ENCODE measurements around the gene GRM3. TPM values are rescaled to one million over a fixed set of nuclear protein-coding genes. Genes with fewer than 3 reads are reported as not detected.

GRM3 gene
- total and polyA plus RNA-seq, 7 experiments from 2014 or later: not detected

DNA sequence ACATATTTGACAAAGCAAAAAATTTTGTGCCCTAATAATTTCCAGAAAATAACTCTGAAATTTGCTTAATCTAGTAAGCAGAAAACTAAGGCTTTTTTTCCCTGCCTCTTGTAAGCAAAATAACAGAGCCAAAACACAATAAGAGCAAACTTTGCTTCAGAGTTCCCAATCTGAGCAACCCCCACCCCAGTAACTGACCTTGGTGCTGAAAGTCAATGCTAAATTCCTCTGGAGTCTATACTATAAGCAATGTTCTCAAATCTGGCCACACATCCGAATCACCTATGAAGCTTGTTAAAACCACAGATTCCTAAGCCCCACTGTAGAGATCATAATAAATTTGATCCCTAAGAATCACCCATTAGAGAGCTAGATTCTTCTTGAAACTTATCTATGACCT is 265.2 kb downstream of the GRM3 start:
- Histone ChIP-seq H3K9me3 (ENCODE audit: control insufficient read depth in 2 of 3, low read length in 3 of 3) (no peaks in the 10 kb centered on the region), H3K4me1 (ENCODE audit: control insufficient read depth in 2 of 2, insufficient read depth in 2 of 2, low read length in 2 of 2) (no peaks in the 10 kb centered on the region), H3K27me3 (ENCODE audit: control insufficient read depth in 2 of 2, insufficient read depth in 2 of 2, low read length in 2 of 2) (no peaks in the 10 kb centered on the region), H3K27ac (ENCODE audit: low read depth, low read length) (no peak overlapping the region), H3K36me3 (ENCODE audit: control insufficient read depth in 2 of 3, insufficient read depth in 3 of 3, low read length in 3 of 3) (no peaks in the 10 kb centered on the region), H3K4me3 (ENCODE audit: low read length) (no peak overlapping the region)
- Mint-ChIP-seq H3K4me3 (no peak overlapping the region), H3K27me3 (peaks cover 0 to 15% (median 6%) of the 10 kb centered on the region in 5 donors), H3K4me1 (peaks cover 0 to 4% (median 0%) of the 10 kb centered on the region in 7 donors), H3K27ac (no peak overlapping the region), H3K9me3 (peaks cover 0 to 3% (median 0%) of the 10 kb centered on the region in 11 donors), H3K36me3 (no peaks in the 10 kb centered on the region)
- intact Hi-C loops (cut with micrococcal nuclease): loop anchor here in 1 of 2 donors (10.0 kb wide), 1 partner anchor 1014 kb away; no protein-coding TSS in a partner anchor
- ATAC-seq (no peak), DNase-seq (no peak)
- ChIA-PET POLR2A (no interaction called here), CTCF (no interaction called here)

DNA sequence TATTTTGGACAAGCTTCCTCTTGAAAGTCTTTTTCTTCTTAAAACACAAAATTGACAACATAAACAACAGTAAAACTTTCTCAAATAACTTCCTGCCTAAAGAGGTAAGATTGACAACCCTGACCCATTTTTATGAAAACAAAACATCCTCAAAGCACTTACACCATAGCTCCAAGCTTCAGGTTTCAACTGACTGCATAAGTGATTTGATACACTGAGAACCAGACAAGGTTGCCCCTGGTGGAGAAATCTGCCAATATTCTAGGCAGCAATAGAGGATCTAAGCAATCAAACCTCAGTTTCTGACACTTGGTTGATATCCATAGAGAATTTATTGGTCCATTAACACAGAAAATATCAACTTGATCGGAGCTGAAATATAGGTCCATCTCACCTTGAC is 267.9 kb downstream of the GRM3 start:
- Mint-ChIP-seq H3K4me3 (no peak overlapping the region), H3K27me3 (peaks cover 0 to 7% (median 0%) of the 10 kb centered on the region in 5 donors), H3K9me3 (peaks cover 0 to 2% (median 0%) of the 10 kb centered on the region in 11 donors), H3K27ac (no peak overlapping the region), H3K36me3 (no peaks in the 10 kb centered on the region), H3K4me1 (peaks cover 0 to 2% (median 0%) of the 10 kb centered on the region in 7 donors)
- no peak overlapping the region for H3K27ac ChIP-seq (ENCODE audit: low read depth, low read length)
- intact Hi-C loops (cut with micrococcal nuclease): no loop called here
- H3K4me3 ChIP-seq (ENCODE audit: low read length): no peak overlapping the region
- no peaks in the 10 kb centered on the region for H3K36me3 ChIP-seq (ENCODE audit: control insufficient read depth in 2 of 3, insufficient read depth in 3 of 3, low read length in 3 of 3)
- no peak for DNase-seq
- no peaks in the 10 kb centered on the region for H3K27me3 ChIP-seq (ENCODE audit: control insufficient read depth in 2 of 2, insufficient read depth in 2 of 2, low read length in 2 of 2)
- no peaks in the 10 kb centered on the region for H3K9me3 ChIP-seq (ENCODE audit: control insufficient read depth in 2 of 3, low read length in 3 of 3)
- ChIA-PET POLR2A (no interaction called here), CTCF (no interaction called here)
- H3K4me1 ChIP-seq (ENCODE audit: control insufficient read depth in 2 of 2, insufficient read depth in 2 of 2, low read length in 2 of 2): no peaks in the 10 kb centered on the region
- ATAC-seq: no peak

DNA sequence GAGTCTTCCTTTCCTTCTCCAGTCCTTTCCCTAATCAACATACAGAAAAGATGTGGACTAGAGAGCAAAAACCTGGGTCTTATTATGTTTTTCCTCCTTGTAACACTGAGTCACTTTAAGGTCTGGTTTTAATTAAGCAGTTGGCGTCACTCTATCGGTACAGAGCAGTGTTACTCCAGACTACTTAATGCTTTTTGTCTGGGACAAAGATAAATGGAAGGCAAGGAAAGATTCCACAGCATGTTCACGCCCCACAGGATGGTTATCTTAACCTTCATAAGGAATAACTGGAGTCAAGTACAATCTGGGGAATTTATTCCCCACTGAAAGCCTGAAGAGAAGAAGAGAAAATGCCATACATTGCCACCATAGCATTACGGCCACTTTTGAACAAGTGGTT is 270.0 kb downstream of the GRM3 start:
- Mint-ChIP-seq H3K4me1 (peaks cover 0 to 2% (median 0%) of the 10 kb centered on the region in 7 donors), H3K27me3 (peaks cover 0 to 7% (median 0%) of the 10 kb centered on the region in 5 donors), H3K36me3 (no peaks in the 10 kb centered on the region), H3K27ac (no peak overlapping the region), H3K4me3 (no peak overlapping the region), H3K9me3 (peaks cover 0 to 2% (median 0%) of the 10 kb centered on the region in 11 donors)
- no peak overlapping the region for H3K4me3 ChIP-seq (ENCODE audit: low read length)
- H3K9me3 ChIP-seq (ENCODE audit: control insufficient read depth in 2 of 3, low read length in 3 of 3): no peaks in the 10 kb centered on the region
- ChIA-PET POLR2A (no interaction called here), CTCF (interaction anchor here (0.6 kb wide), 1 partner anchor 473 kb away, joined by 3 read pairs; no protein-coding TSS in a partner anchor)
- no peaks in the 10 kb centered on the region for H3K27me3 ChIP-seq (ENCODE audit: control insufficient read depth in 2 of 2, insufficient read depth in 2 of 2, low read length in 2 of 2)
- no peak for ATAC-seq
- no peaks in the 10 kb centered on the region for H3K4me1 ChIP-seq (ENCODE audit: control insufficient read depth in 2 of 2, insufficient read depth in 2 of 2, low read length in 2 of 2)
- DNase-seq: no peak
- H3K27ac ChIP-seq (ENCODE audit: low read depth, low read length): no peak overlapping the region
- no peaks in the 10 kb centered on the region for H3K36me3 ChIP-seq (ENCODE audit: control insufficient read depth in 2 of 3, insufficient read depth in 3 of 3, low read length in 3 of 3)
- intact Hi-C loops (cut with micrococcal nuclease): loop anchor here in 1 of 2 donors (1.0 kb wide), 1 partner anchor 503 kb away; no protein-coding TSS in a partner anchor

All from naive thymus-derived CD4-positive, alpha-beta T cell (primary cell).